Transverse colon (tissue), 4 donors: ENCODE results near the gene RC3H1.
"Not testable (repeated sequence)": the region's sequence is repeated elsewhere in the genome, so short reads cannot be mapped to it uniquely, and the experiment has no call there.

Experiments
- CTCF ChIP-seq, 5 experiments: fragments of 200-600 bp in 3 of 5; fragments of 450-650 bp in 2 of 5; sonication (generic) in 3 of 5; IDR thresholded peaks; 1 replicate in 2 of 5; 2 replicates in 3 of 5; pipeline ENCODE4 v1.5.1; 2016 to 2017; ENCODE audit warnings: antibody characterized with exemption in 5 of 5, inconsistent platforms in 3 of 5, mild to moderate bottlenecking in 2 of 5, moderate library complexity in 1 of 5
- EP300 ChIP-seq: sonication (generic); formaldehyde crosslinking; IDR thresholded peaks from one replicate; pipeline ENCODE4 v1.6.1; 2017; ENCODE audit warnings: antibody characterized with exemption, low read depth
- POLR2AphosphoS5 ChIP-seq, 3 donors: sonication (generic); formaldehyde crosslinking; IDR thresholded peaks; one replicate each; pipeline ENCODE4 v1.6.1; 2016; ENCODE audit warnings: antibody characterized with exemption in 3 of 3

- not testable (repeated sequence) for TF ChIP-seq CTCF (IDR thresholded peaks at IDR 0.05); POLR2AphosphoS5 (IDR thresholded peaks at IDR 0.05); EP300
Measured at GRCh38 chr1:174055797-174056196, 33.6 kb upstream of the RC3H1 start.
